ENCODE results near the gene LRFN4. TPM values are rescaled to one million over a fixed set of nuclear protein-coding genes. Genes with fewer than 3 reads are reported as not detected.
A peak's percentile ranks its signal among the peaks of the same experiment; 100 is the strongest.

LRFN4 gene
- total RNA-seq, 2 experiments from 2014 or later = 33.9 to 38.6 TPM

GRCh38 chr11:66834943-66835342, 21.9 kb upstream of the LRFN4 start:
- TF ChIP-seq EZH2phosphoT487 (IDR thresholded peaks at IDR 0.05; ENCODE audit: borderline replicate concordance, low read depth, low read length) = no peak
- no peak for TF ChIP-seq CTCF (conservative IDR thresholded peaks at IDR 0.05; ENCODE audit: low read length)
- H3K4me2 ChIP-seq (ENCODE audit: low read length) = peak overlapping the region; percentile 33
- no peak for DNase-seq (ENCODE audit: low spot score)
- H3K9me3 ChIP-seq (ENCODE audit: low read length) = no peaks in the 10 kb centered on the region
- H4K20me1 ChIP-seq (ENCODE audit: insufficient read depth, low read length) = no peaks in the 10 kb centered on the region
- H3K79me2 ChIP-seq (ENCODE audit: insufficient read depth, low read depth, low read length) = peaks cover 4% of the 10 kb centered on the region; the same call in 1 of the 2 replicates
- H3K27ac ChIP-seq (ENCODE audit: low read depth, low read length, poor library complexity, severe bottlenecking) = peak overlapping the region; percentile 33
- intact Hi-C loops (cut with micrococcal nuclease; ENCODE audit: unreplicated experiment) = loop anchor here (1.0 to 5.0 kb wide), 3 partner anchors 38 to 141 kb away; no protein-coding TSS in a partner anchor
- BruUV-seq (replicated peaks) = no TSS peak
- peaks cover 32% of the 10 kb centered on the region for H3K4me1 ChIP-seq (ENCODE audit: insufficient read depth, low read length, poor library complexity, severe bottlenecking)
- no peaks in the 10 kb centered on the region for H3K9me2 ChIP-seq (ENCODE audit: insufficient read depth, low read length)
- H2AFZ ChIP-seq (ENCODE audit: low read length) = no peak overlapping the region
- POLR2A ChIA-PET = interaction anchor here (1.2 kb wide), 1 partner anchor 156 kb away, joined by 3 read pairs; no protein-coding TSS in a partner anchor
- CTCF ChIA-PET (ENCODE audit: unreplicated experiment) = no interaction called here
- H3K4me3 ChIP-seq (ENCODE audit: low read depth, low read length, poor library complexity, severe bottlenecking) = no peak overlapping the region
- H3K36me3 ChIP-seq (ENCODE audit: insufficient read depth, low read length) = peaks cover 44% of the 10 kb centered on the region; the same call in 1 of the 2 replicates

GRCh38 chr11:66835768-66836405, 21.0 kb upstream of the LRFN4 start:
- Histone ChIP-seq H3K9me2 (ENCODE audit: insufficient read depth, low read length) (no peaks in the 10 kb centered on the region), H3K27ac (ENCODE audit: low read depth, low read length, poor library complexity, severe bottlenecking) (peak overlapping the region; percentile 33), H3K4me2 (ENCODE audit: low read length) (0 out of 2 replicates have a peak overlapping the region, but pooled peaks have one; percentile 6), H3K79me2 (ENCODE audit: insufficient read depth, low read depth, low read length) (peaks cover 13% of the 10 kb centered on the region; the same call in 1 of the 2 replicates), H3K4me3 (ENCODE audit: low read depth, low read length, poor library complexity, severe bottlenecking) (no peak overlapping the region), H3K36me3 (ENCODE audit: insufficient read depth, low read length) (peaks cover 45% of the 10 kb centered on the region; the same call in 1 of the 2 replicates), H3K4me1 (ENCODE audit: insufficient read depth, low read length, poor library complexity, severe bottlenecking) (peaks cover 41% of the 10 kb centered on the region), H3K9me3 (ENCODE audit: low read length) (no peaks in the 10 kb centered on the region), H2AFZ (ENCODE audit: low read length) (no peak overlapping the region), H4K20me1 (ENCODE audit: insufficient read depth, low read length) (no peaks in the 10 kb centered on the region)
- CTCF ChIA-PET (ENCODE audit: unreplicated experiment) = no interaction called here
- BruUV-seq (replicated peaks) = no TSS peak
- POLR2A ChIA-PET = no interaction called here
- intact Hi-C loops (cut with micrococcal nuclease; ENCODE audit: unreplicated experiment) = loop anchor here (2.0 kb wide), 1 partner anchor 47 kb away; no protein-coding TSS in a partner anchor
- no peak for TF ChIP-seq CTCF (conservative IDR thresholded peaks at IDR 0.05; ENCODE audit: low read length)
- no peak for TF ChIP-seq EZH2phosphoT487 (IDR thresholded peaks at IDR 0.05; ENCODE audit: borderline replicate concordance, low read depth, low read length)
- DNase-seq (ENCODE audit: low spot score) = no peak

All from OCI-LY7 (cell line).